MM.1S (cell line): ENCODE results near the gene KCNQ5.

Source experiments
- DNase-seq: peaks from one replicate; pipeline ENCODE4 v3.0.0-alpha.2; 2015
- H2AFZ ChIP-seq: fragments of 300-600 bp; sonication (generic); 2 replicates; pipeline ENCODE4 v1.6.0; 2016; ENCODE audit warnings: antibody characterized with exemption, low read length
- H3F3A ChIP-seq: fragments of 300-600 bp; sonication (generic); 2 replicates; pipeline ENCODE4 v1.6.1; 2016; ENCODE audit warnings: mild to moderate bottlenecking, antibody characterized with exemption, low read length, moderate library complexity, mixed read lengths; ENCODE audit not compliant: insufficient read depth
- H3K27ac ChIP-seq: fragments of 300-600 bp; sonication (generic); 2 replicates; pipeline ENCODE4 v1.5.1; 2016; ENCODE audit warnings: mild to moderate bottlenecking, low read length
- H3K27me3 ChIP-seq: fragments of 300-600 bp; sonication (generic); replicated peaks from 2 replicates; pipeline ENCODE4 v1.6.0; 2016; ENCODE audit warnings: low read length; ENCODE audit not compliant: insufficient read depth
- H3K36me3 ChIP-seq: fragments of 300-600 bp; sonication (generic); replicated peaks from 2 replicates; pipeline ENCODE4 v1.6.1; 2016; ENCODE audit warnings: mild to moderate bottlenecking, low read length, mixed read lengths; ENCODE audit not compliant: insufficient read depth
- H3K4me1 ChIP-seq: fragments of 300-600 bp; sonication (generic); 2 replicates; pipeline ENCODE4 v1.6.1; 2016; ENCODE audit warnings: low read length, mixed read lengths
- H3K4me2 ChIP-seq: fragments of 300-600 bp; sonication (generic); 2 replicates; pipeline ENCODE4 v1.6.0; 2016; ENCODE audit warnings: low read depth, low read length
- H3K4me3 ChIP-seq: fragments of 300-600 bp; sonication (generic); 2 replicates; pipeline ENCODE4 v1.5.1; 2016; ENCODE audit warnings: low read length, mixed read lengths
- H3K79me2 ChIP-seq: fragments of 300-600 bp; sonication (generic); 2 replicates; pipeline ENCODE4 v1.6.1; 2016; ENCODE audit warnings: mixed run types, low read length, mixed read lengths
- H3K9ac ChIP-seq: fragments of 300-600 bp; sonication (generic); 2 replicates; pipeline ENCODE4 v1.6.1; 2016; ENCODE audit warnings: low read length, mixed read lengths
- H3K9me2 ChIP-seq: fragments of 300-600 bp; sonication (generic); replicated peaks from 2 replicates; pipeline ENCODE4 v1.6.1; 2016; ENCODE audit warnings: mild to moderate bottlenecking, low read length, mixed read lengths; ENCODE audit not compliant: insufficient read depth
- H3K9me3 ChIP-seq: fragments of 300-600 bp; sonication (generic); replicated peaks from 2 replicates; pipeline ENCODE4 v1.6.1; 2016; ENCODE audit warnings: mild to moderate bottlenecking, low read length, mixed read lengths; ENCODE audit not compliant: insufficient read depth
- H4K20me1 ChIP-seq: fragments of 300-600 bp; sonication (generic); 2 replicates; pipeline ENCODE4 v1.6.1; 2016; ENCODE audit warnings: mild to moderate bottlenecking, low read length, moderate library complexity, mixed read lengths; ENCODE audit not compliant: insufficient read depth
- EZH2 ChIP-seq: fragments of 300-600 bp; sonication (generic); optimal IDR thresholded peaks from 2 replicates; pipeline ENCODE3; 2017; ENCODE audit warnings: low read depth, mild to moderate bottlenecking, antibody characterized with exemption, low read length, mixed read lengths
- EZH2phosphoT487 ChIP-seq: fragments of 300-600 bp; sonication (generic); IDR thresholded peaks from 2 replicates; pipeline ENCODE4 v1.6.1; 2018; ENCODE audit warnings: antibody characterized with exemption, low read length
- TF ChIP-seq, protein P1 (sequence below): fragments of 300-600 bp; sonication (generic); IDR thresholded peaks from 2 replicates; pipeline ENCODE4 v1.5.1; 2016; ENCODE audit warnings: antibody characterized with exemption, low read length, mixed read lengths

KCNQ5 gene

DNA sequence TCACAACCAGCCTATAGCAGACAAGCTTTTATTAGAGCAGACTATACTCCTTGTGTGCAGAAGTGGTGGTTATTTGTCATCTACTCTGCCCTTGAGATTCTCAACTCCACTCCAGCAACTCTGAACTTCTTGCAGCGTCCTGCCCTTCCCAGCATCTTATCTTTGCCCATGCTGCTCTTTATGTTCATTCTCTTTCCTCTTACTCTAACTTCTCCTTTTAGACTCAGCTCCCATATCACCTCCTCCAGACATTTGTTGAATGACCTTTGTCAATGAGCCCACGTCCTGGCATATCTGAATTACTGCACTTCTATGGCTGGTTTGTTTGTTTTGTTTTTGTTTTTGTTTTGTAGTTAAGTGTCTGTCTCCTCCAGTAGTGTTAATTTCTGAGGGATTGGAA is 81.2 kb downstream of the KCNQ5 start:
- H3K9me2 ChIP-seq = no peaks in the 10 kb centered on the region
- H2AFZ ChIP-seq = no peak overlapping the region
- H3K4me1 ChIP-seq = no peaks in the 10 kb centered on the region
- H3F3A ChIP-seq = no peaks in the 10 kb centered on the region
- H4K20me1 ChIP-seq = no peaks in the 10 kb centered on the region
- no peak overlapping the region for H3K4me2 ChIP-seq
- no peaks in the 10 kb centered on the region for H3K36me3 ChIP-seq
- DNase-seq = no peak
- H3K4me3 ChIP-seq = no peak overlapping the region
- H3K79me2 ChIP-seq = no peaks in the 10 kb centered on the region
- TF ChIP-seq EZH2 = no peak
- TF ChIP-seq, protein P1, sequence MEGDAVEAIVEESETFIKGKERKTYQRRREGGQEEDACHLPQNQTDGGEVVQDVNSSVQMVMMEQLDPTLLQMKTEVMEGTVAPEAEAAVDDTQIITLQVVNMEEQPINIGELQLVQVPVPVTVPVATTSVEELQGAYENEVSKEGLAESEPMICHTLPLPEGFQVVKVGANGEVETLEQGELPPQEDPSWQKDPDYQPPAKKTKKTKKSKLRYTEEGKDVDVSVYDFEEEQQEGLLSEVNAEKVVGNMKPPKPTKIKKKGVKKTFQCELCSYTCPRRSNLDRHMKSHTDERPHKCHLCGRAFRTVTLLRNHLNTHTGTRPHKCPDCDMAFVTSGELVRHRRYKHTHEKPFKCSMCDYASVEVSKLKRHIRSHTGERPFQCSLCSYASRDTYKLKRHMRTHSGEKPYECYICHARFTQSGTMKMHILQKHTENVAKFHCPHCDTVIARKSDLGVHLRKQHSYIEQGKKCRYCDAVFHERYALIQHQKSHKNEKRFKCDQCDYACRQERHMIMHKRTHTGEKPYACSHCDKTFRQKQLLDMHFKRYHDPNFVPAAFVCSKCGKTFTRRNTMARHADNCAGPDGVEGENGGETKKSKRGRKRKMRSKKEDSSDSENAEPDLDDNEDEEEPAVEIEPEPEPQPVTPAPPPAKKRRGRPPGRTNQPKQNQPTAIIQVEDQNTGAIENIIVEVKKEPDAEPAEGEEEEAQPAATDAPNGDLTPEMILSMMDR = no peak
- no peak for TF ChIP-seq EZH2phosphoT487
- H3K27ac ChIP-seq = no peak overlapping the region
- H3K27me3 ChIP-seq = no peaks in the 10 kb centered on the region
- H3K9ac ChIP-seq = no peak overlapping the region
- no peaks in the 10 kb centered on the region for H3K9me3 ChIP-seq

DNA sequence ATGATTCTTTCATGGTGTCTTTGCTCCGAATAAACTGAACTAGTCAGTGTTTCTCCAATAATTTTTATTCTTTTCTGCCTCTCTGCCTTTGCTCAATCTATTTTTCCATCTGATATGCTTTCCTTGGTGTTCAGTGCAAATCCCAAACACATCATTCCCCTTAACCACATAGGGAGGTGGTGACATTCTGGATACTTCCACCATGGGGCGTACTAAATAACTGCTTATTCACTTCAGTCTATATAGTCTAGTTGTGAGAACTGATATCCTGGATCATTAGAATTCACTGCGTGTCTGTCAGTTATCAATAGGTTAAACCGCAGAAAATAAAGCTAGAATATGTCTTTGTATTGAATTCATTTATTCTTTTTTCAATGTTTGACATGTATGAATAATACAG is 83.1 kb downstream of the KCNQ5 start:
- no peak overlapping the region for H3K27ac ChIP-seq
- H3K36me3 ChIP-seq = no peaks in the 10 kb centered on the region
- H3K4me2 ChIP-seq = no peak overlapping the region
- H3K27me3 ChIP-seq = no peaks in the 10 kb centered on the region
- TF ChIP-seq EZH2phosphoT487 (no peak), EZH2 (no peak)
- TF ChIP-seq, protein P1 = no peak
- H3K4me1 ChIP-seq = no peaks in the 10 kb centered on the region
- H3F3A ChIP-seq = no peaks in the 10 kb centered on the region
- no peaks in the 10 kb centered on the region for H3K9me3 ChIP-seq
- no peak overlapping the region for H3K9ac ChIP-seq
- no peaks in the 10 kb centered on the region for H4K20me1 ChIP-seq
- no peaks in the 10 kb centered on the region for H3K79me2 ChIP-seq
- no peaks in the 10 kb centered on the region for H3K9me2 ChIP-seq
- DNase-seq = no peak
- H3K4me3 ChIP-seq = no peak overlapping the region
- H2AFZ ChIP-seq = no peak overlapping the region

DNA sequence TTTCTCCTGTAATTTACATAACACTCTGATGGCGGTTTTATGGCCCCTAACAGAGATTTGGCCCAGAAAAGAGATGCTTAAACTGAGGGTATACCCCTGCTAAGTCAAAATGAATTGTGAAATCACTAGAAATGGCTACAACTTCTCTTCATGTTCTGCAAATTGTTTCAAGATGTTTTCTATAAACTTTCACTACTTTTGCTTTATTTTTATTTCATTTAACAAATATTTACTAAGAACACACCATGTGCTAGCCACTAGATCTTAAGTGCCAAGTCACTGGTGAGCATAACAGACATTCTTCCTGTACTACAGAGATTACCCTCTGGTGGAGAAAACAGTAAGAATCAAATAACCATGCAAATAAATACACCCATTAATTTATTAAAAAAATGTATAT is 87.6 kb downstream of the KCNQ5 start:
- Histone ChIP-seq H4K20me1 (no peaks in the 10 kb centered on the region), H3K9ac (no peak overlapping the region), H3K27me3 (no peaks in the 10 kb centered on the region), H3K4me1 (no peaks in the 10 kb centered on the region), H3K4me2 (no peak overlapping the region), H3F3A (no peaks in the 10 kb centered on the region), H2AFZ (no peak overlapping the region), H3K79me2 (no peaks in the 10 kb centered on the region), H3K36me3 (no peaks in the 10 kb centered on the region), H3K9me2 (no peaks in the 10 kb centered on the region), H3K4me3 (no peak overlapping the region), H3K9me3 (no peaks in the 10 kb centered on the region), H3K27ac (no peak overlapping the region)
- no peak for DNase-seq
- TF ChIP-seq EZH2phosphoT487 = no peak
- TF ChIP-seq, protein P1 = no peak
- TF ChIP-seq EZH2 = no peak

DNA sequence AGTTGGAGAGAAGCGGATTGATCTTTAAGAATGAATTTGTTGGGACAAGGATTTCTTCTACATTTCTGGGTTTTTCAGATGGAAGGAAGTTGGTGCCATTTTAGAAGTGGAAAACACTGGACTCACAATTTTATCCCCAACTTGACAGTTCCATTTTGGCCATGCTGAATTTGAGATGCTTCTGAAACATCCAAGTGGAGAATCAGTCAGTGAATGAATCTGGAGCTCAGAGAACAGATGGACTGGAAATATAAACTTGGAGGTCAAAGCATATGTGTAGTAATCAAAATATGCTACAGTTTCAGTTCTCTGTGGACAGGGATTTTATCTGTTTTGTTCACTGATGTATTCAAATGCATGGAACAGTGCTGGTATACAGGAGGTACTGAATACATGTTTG is 89.9 kb downstream of the KCNQ5 start:
- H3K27me3 ChIP-seq = no peaks in the 10 kb centered on the region
- TF ChIP-seq, protein P1 = no peak
- TF ChIP-seq EZH2phosphoT487 (no peak), EZH2 (no peak)
- no peak overlapping the region for H3K9ac ChIP-seq
- H3K4me2 ChIP-seq = no peak overlapping the region
- H3K4me1 ChIP-seq = no peaks in the 10 kb centered on the region
- DNase-seq = no peak
- H2AFZ ChIP-seq = no peak overlapping the region
- H3K4me3 ChIP-seq = no peak overlapping the region
- no peak overlapping the region for H3K27ac ChIP-seq
- H3F3A ChIP-seq = no peaks in the 10 kb centered on the region
- H3K79me2 ChIP-seq = no peaks in the 10 kb centered on the region
- H3K9me2 ChIP-seq = no peaks in the 10 kb centered on the region
- H3K36me3 ChIP-seq = no peaks in the 10 kb centered on the region
- no peaks in the 10 kb centered on the region for H4K20me1 ChIP-seq
- H3K9me3 ChIP-seq = no peaks in the 10 kb centered on the region
